ENCODE results near the gene XIRP2.

XIRP2 gene

GRCh38 chr2:166899676-166900075 lies 11.4 kb downstream of the XIRP2 start:
- DNase-seq (ENCODE audit: extremely low read depth, low read depth), result no peak
- TF ChIP-seq CTCF (IDR thresholded peaks at IDR 0.05; ENCODE audit: low read depth, low read length, missing control alignments), result no peak
- no peak overlapping the region for H3K4me3 ChIP-seq (replicated peaks; ENCODE audit: low read depth, low read length)

DNA sequence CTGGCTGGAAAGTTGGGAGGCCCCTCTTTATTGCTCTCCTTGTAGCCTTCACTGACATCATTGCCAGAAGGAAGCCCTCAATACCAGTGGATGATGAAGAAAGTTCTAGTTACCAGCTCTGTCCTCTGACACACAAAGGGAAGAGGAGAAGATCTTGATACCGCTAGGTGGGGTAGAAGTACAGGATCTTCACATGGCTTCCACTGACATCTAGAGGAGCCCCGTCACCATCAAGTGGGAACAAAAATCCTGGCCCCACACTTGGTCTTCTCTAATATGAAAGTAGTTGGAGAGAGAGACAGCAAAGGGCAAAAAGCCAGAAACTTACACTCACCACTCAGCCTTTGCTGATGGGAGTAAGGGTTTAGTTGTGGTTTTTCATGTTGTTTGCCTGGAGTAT lies 12.4 kb downstream of the XIRP2 start:
- TF ChIP-seq CTCF (IDR thresholded peaks at IDR 0.05; ENCODE audit: low read depth, low read length, missing control alignments), result peak; percentile 4
- no peak for DNase-seq (ENCODE audit: extremely low read depth, low read depth)
- no peak overlapping the region for H3K4me3 ChIP-seq (replicated peaks; ENCODE audit: low read depth, low read length)

GRCh38 chr2:166901336-166901735 lies 13.1 kb downstream of the XIRP2 start:
- TF ChIP-seq CTCF (IDR thresholded peaks at IDR 0.05; ENCODE audit: low read depth, low read length, missing control alignments), result no peak
- DNase-seq (ENCODE audit: extremely low read depth, low read depth), result no peak
- no peak overlapping the region for H3K4me3 ChIP-seq (replicated peaks; ENCODE audit: low read depth, low read length)

DNA sequence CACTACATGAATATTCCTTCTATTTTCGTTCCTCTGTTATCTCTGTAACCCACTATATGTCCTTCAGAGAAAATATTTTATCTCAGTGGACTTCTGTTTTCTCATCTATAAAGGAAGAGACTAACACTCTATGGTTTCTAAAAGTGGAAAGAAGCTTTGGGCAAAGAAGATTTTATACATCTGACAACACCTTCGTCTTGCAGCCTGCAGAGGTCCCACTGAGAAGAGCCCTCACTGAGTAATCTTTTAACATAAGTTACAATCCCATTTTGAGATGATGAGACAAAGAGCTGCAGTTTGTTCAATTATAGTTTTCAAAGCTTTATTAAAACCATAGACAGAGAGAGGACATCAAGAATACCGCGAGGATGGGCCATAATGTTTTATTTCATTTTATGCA lies 28.7 kb downstream of the XIRP2 start:
- no peak for DNase-seq (ENCODE audit: extremely low read depth, low read depth)
- H3K4me3 ChIP-seq (replicated peaks; ENCODE audit: low read depth, low read length), result no peak overlapping the region
- no peak for TF ChIP-seq CTCF (IDR thresholded peaks at IDR 0.05; ENCODE audit: low read depth, low read length, missing control alignments)

- no peak for TF ChIP-seq CTCF (IDR thresholded peaks at IDR 0.05; ENCODE audit: low read depth, low read length, missing control alignments)
- DNase-seq (ENCODE audit: extremely low read depth, low read depth), result no peak
- H3K4me3 ChIP-seq (replicated peaks; ENCODE audit: low read depth, low read length), result no peak overlapping the region
Observed at GRCh38 chr2:166917415-166917814, 29.1 kb downstream of the XIRP2 start.

DNA sequence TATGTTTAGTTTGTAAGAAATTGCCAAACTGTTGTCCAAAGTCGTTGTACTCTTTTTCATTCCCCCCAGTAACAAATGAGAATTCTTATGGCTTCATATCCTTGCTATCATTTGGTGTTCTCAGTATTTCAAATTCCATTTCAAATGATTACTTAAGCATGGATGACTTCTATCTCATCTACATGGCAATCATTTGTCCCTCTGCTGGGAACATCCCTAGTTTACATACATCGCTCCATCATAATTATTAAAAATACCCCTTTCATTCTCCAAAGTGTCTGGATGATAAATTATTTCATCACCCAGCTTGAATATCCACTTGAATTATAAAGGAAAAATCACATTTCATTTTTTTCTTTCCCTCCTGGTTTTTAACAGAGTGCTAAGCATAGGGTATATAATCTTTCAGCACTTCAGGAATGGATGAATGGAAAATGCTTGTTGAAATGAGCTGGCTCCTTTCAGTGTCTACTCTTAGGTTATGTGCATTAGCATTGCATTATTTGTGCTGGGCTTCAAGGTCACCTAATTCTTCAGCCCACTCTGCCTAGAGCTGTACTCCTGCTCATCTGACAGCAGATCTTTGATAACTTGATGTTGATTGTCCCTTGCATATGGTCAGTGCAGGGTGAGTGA lies 33.1 kb downstream of the XIRP2 start:
- TF ChIP-seq CTCF (IDR thresholded peaks at IDR 0.05; ENCODE audit: low read depth, low read length, missing control alignments), result no peak
- no peak for DNase-seq (ENCODE audit: extremely low read depth, low read depth)
- no peak overlapping the region for H3K4me3 ChIP-seq (replicated peaks; ENCODE audit: low read depth, low read length)

- DNase-seq (ENCODE audit: extremely low read depth, low read depth), result no peak
Observed at GRCh38 chr2:166924967-166925366, 36.7 kb downstream of the XIRP2 start.

More at GRCh38 chr2:166924967-166925366, 36.7 kb downstream of the XIRP2 start:
- H3K4me3 ChIP-seq (replicated peaks; ENCODE audit: low read depth, low read length), result no peak overlapping the region
- no peak for TF ChIP-seq CTCF (IDR thresholded peaks at IDR 0.05; ENCODE audit: low read depth, low read length, missing control alignments)

Data from HFF-Myc (cell line).